HG02943 (cell line): ENCODE results near the gene ARHGAP19.

Source experiments
- ATAC-seq: cut with Tn5 transposase; IDR thresholded peaks from one replicate; pipeline ENCODE4 v1.9.1; 2021; ENCODE audit warnings: mild to moderate bottlenecking, low read depth, moderate library complexity; ENCODE audit not compliant: unreplicated experiment

The ARHGAP19 gene

GRCh38 chr10:97174276-97174775, 118.1 kb downstream of the ARHGAP19 start:
- ATAC-seq: no peak

DNA sequence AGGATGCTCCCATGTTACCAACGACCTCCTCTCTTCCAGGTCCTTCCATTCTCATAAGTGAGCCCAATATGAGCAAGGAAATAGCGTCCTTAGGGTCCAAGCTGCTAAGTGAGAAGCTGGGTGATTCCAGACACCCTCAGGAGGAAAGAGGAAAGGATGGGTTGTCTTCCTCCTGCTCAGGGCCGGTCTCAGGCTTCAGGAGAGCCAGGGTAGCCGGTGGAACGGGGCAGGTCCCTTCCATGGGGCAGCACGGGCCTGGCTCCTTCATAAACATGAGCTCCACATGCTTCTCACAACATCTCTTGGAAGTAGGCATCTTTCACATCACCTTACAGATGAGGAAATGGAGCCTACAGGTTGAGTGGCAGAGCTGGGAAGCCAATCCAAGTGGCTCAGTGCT, 119.4 kb downstream of the ARHGAP19 start:
- no peak for ATAC-seq
